HG03439 (cell line): ENCODE data around the gene C1S.
"Not testable (repeated sequence)": the region's sequence is repeated elsewhere in the genome, so short reads cannot be mapped to it uniquely, and the experiment has no call there.

ENCODE experiments used
- ATAC-seq: cut with Tn5 transposase; IDR thresholded peaks from one replicate; pipeline ENCODE4 v1.9.1; 2021; ENCODE audit warnings: mild to moderate bottlenecking, moderate library complexity; ENCODE audit not compliant: unreplicated experiment

Gene C1S

DNA sequence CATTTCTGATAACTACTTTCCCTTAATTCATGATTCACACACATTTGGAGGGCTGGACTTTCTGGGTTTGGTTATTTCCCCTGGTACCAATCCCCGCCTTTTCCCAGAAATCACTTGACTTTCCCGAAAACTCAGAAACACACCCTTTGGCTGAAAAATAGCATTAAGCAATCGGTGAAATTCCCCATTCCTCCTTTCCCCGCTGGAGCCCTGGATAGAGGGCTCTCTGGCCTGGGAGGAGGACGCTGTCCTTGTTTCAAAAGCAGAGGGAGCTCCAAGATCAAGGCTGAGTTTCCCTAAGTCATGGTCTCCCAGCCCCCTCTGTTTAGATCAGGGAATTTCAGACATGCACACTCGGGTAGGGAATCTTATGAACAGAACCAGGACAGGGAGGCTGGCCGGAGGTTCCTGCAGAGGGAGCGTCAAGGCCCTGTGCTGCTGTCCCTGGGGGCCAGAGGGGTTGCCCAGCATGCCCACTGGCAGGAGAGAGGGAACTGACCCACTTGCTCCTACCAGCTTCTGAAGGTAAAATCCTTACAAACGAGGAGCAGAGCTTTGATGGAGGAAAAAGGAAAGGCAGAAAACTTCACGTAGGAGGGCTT lies at the start of gene C1S:
C1S (plus strand) TSS at position 366 of the 602 bp plus-strand sequence. CDS start 1,195 bp downstream, outside the sequence.
- no peak for ATAC-seq

DNA sequence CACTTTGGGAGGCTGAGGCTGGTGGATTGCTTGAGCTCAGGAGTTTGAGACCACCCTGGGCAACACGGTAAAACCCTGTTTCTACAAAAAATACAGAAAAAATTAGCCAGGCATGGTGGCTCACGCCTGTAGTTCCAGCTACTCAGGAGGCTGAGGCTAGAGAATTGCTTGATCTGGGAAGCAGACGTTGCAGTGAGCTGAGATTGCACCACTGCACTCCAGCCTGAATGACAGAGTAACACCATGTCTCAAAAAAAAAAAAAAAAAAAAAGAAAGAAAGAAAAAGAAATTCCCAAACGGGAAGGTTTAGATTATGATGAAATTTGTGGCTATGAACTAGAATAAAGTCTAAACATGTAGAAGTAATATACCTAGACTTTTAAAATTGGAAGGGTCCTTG lies 49.1 kb upstream of the C1S start:
- not testable (repeated sequence) for ATAC-seq

DNA sequence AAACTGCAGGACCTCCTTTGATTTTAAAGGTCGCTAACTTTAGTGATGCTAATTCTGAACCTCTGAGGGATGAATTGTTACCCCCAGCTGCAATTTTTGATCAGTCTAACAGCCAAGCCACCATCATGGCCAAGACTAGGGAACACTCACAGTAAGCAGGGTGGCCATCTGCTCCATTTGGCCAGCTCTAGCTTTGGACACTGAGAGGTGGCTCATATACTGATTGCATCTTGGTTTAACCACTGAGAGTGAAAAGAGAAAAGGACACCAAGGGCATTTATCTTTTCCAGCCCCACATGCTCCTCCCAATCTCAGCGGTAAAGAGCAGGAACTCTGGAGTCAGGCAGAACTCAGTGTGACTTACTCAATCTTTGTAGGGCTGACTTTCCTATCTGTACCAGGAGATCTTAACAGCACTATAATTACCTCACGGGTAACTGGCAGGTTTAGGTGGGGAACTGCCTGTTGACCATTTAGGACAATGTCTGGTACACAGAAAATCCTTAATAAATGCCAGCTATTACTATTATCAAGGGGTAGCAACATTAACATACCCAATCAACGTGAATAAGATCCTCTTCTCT lies 48.4 kb upstream of the C1S start:
- no peak for ATAC-seq

DNA sequence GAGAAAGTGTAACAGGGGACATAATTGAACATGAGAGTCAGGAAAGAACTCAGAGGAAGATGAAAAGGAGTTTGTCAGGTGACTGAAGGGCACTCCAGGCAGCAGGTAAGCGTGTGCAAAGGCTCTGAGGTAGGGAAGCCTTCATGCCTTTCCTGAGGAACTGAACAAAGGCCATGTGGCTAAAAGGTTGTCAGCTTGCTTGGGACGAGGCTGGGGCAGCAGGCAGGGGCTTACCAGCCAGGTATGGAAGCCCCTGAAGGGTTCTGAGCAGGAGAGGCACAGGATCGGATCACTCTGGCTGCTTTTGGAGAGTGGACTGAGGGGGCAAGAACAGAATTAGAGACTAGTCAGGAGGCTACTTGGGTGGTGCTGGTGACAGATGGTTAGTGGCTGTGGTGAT lies 47.4 kb upstream of the C1S start:
- ATAC-seq, result no peak

DNA sequence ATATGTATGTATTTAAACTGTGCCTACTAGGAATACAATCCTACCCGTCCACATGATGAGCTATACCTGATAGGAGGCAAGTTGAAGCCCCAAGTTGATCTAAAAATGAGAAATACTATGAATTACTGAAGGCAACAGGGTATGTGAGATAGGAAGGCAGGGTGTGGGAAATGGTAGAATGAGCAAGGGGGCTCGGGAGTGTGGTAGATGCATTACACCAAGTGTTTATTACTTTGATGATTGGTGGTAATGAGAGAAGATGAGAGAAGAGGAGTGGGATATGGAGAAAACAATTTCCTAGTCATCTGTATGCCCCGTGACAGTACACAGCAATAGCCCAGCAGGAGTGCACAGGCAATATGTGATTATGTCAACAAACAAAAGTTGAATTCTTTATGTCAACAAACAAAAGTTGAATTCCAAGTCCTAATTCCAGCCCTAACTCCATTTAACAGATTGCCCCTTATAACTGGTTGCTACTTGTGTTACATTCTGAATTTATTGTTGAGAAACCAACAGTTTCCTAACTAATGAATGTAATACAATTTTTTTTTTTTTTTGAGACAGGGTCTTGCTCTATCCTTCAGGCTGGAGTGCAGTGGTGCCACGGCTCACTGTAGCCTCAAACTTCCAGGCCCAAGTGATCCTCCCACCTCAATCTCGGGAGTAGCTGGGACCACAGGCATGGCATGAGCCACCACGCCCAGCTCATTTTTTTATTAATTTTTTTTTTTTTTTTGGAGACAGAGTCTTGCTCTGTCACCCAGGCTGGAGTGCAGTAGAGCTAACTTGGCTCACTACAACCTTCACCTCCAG lies 44.8 kb upstream of the C1S start:
- no peak for ATAC-seq

DNA sequence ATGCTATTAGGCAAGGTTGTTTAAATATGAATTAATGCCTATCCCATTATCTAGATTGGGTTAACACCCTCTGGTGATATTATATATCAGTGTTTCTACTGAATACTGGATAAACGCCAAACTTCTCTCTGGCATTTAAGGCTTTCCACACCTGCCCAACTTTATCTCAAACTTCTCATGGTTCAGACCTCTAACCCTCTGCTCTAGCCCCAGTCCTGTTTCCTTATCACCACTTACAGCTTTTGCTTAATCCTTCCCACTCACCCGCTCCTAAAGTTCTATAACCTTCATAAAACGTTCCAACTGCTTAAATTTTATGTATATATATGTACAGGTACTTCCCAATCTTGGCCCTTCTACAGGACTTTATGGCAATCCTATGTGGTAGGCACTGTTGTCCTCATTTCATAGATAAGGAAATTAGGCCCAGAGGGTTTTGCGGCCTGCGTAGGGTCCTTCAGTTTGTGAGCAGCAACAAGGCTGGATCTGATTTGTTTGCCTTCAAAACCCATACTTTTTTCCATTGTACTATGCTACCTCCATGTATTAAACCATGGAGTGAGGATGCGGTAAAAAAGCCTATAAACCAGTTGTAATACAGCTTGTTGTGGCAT lies 43.5 kb upstream of the C1S start:
- ATAC-seq, result no peak

DNA sequence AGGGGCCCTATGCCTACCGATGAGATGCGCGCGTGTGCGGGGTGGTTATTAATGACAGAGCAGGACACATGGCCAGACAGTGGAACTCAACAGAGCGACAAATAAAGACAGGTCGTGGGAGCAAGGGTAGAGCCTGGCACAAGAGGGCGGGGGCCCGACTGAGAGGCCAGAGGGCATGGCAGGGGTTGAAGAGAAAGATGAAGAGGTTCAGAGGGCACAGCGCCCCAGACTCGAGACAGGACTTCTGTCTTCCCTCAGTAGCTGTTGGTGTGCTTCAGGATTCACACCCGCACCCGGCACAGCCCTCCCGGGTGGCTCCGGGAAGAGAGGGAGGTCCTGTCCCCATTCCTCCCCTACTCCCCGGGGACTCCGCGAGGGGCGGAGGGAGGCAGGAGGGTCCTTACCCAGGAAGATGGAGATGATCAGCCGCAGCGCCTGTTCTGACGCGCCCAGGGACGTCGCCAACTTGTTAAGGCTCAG lies 42.6 kb upstream of the C1S start:
- ATAC-seq, result peak; percentile 9

DNA sequence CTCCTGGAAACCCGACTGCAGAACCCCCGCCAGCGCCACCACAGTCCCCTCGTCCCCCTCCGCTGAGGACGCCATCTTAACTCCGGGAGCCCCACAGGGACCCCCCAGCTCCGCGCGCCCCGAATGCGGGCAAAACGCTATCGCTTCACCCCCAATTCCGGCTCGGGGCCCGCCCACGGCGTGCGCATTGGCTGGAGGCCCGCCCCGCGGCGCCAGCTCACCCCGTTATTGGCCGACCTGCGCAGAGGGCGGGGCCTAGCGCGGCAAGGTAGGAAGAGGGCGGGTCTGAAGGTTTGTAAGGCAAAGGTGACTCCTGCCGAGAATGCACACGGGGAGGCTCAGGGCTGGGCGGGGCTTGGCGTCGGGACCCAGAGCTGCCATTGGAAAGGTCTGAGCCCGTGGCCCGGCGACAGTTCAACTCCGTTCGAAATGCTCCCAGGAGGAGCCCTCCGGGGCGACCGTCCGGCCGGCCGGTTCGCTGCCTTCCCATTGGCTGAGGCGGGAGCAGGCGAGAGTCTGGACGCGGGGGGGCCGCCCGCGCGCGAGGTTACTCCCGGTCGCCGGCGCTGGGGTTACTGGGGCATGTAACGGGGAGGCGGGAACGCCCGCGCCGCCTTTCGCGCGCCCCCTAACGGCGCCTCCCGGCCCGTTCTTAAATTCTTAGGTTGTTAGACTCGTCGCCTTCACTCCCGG lies 42.0 kb upstream of the C1S start, which contains the start of gene LPCAT3:
LPCAT3 (minus strand) TSS at position 127 of the 693 bp plus-strand sequence; CDS start at position 75, 52 bp downstream.
- peak; percentile 93 for ATAC-seq

DNA sequence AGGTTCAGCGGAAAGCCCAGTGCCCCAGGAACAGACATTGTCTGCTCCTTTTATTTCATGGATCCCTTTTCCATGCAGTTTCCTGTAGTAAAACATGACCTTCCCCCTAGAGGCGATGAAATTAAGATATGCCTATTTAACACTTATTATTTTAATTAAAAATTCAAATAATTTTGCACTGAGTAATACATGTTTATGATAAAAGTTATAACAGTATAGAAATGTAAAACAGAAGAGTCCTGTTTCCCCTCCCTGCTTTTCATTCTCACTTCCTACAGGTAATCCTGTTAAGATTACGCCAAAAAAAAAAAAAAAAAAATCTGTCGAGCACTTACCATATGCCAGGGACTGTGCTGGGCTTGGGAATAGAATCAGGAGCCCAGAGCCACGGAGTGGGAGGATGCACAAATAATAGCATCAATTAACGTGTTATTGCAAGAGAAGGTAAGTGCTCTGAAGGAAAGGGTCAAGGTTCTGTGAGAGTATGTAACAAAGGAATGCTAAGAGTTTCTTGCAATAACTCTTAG lies 41.4 kb upstream of the C1S start:
- ATAC-seq, result no peak

DNA sequence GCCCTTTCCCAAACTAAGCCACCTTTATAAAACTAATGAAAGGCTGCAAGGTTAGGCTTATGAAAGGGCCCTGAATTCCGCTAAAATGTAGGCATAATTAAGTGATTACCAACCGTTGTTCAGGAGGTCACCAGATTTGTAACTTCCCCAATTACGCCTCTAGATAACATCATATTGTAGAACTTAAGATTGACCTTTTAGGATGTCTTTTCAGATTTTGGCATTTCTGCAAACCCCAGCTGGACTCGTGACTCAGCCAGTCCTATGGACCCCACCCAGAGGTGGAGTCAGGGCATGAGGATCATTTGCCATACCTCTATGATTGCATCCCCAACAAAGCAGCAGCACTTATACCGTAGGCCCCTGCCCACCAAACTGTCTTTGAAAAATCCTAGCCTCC lies 38.6 kb upstream of the C1S start:
- no peak for ATAC-seq

DNA sequence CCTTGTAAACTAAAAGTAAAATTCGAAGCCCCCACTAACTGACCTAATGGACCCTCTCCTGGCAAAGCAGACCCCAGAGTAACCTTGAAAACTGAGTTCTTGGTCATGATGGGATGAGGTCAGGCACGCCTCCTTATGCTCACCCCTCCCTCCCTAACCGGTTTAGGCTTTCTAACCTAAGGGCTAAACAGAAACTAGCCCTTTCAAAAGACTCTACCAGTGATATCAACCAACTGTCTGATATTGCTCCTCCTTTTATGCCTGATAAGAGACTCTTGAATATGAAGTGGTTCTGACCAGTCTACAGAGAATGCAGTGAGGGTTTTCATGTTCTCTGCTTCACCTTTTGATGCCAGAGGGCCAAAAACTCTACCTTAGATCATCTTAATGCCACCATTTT lies 37.4 kb upstream of the C1S start:
- no peak for ATAC-seq

DNA sequence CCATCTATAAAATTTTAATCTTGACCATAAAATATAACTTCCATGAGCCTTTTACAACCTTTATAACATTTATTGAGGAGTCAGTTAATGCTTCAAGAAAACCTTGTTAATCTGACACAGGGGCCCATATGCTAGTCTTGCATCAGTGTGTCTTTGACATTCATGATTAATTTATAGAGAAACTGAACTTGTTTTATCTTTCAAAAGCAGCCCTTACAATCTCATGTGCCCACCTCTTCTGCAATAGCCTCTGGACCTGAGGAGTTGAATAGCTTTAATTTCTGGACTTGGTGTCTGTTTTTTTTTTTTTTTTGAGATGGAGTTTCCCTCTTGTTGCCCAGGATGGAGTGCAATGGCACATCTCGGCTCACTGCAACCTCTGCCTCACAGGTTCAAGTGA lies 33.7 kb upstream of the C1S start:
- no peak for ATAC-seq

DNA sequence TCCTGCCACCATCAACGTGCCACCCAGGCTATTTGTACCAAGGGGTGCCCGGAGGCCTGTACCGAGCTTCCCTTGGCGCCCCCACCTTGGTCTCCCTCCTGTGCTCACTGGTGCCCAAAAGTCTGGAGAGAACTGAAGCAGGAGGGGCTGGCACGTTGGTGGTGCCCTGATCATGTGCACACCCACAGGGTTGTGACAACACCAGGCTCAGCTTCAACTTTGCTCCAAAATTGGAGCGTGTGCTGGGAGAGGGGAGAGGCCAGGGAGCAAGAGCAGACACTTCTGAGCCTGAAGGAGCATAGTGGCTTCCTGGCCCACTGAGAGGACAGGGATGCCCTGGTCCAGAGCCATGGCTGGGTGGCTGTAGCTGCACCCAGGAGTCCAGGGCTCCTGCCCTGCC lies 29.2 kb upstream of the C1S start:
- ATAC-seq, result no peak

DNA sequence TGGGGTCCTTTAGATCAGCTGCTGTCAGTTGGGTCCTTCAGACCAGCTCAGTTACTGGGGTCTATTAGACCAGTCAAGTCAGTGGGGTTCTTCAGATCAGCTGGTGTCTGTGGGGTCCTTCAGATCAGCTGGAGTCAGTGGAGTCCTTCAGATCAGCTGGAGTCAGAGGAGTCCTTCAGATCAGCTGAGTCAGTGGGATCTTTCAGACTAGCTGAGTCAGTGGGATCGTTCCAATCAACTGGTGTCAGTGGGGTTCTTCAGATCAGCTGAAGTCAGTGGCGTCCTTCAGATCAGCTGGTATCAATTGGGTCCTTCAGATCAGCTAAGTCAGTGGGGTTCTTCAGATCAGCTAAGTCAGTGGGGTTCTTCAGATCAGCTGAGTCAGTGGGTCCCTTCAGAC lies 27.5 kb upstream of the C1S start:
- ATAC-seq, result no peak

DNA sequence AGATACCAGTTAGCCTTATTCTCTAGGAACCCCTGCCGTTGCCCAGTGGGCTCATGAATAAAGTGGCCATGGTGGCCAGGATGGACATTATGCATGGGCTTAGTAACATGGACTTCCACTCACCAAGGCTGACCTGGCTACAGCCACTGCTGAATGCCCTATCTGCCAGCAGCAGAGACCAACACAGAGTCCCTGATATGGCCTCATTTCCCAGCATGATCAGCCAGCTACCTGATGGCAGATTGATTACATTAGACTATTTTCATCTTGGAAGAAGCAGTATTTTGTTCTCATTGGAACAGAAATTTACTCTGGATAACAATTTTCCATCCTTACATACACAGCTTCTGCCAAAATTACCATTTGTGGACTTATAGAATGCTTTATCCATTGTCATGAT lies 26.1 kb upstream of the C1S start:
- no peak for ATAC-seq

DNA sequence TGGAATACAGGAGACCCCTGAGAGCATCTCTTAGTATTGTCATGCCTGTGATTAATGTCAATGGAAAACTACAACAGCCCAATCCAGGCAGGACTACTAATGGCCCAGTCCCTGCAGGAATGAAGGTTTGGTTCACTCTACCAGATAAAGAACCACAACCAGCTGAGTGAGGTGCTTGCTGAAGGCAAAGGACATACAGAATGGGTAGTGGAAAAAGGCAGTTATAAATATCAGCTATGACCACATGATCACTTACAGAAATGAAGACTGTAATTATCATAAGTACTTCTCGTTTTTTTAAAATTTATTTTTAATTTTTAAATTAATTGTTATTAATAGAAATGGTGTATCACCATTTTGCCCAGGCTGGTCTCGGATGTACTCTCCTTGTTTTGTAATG lies 25.1 kb upstream of the C1S start:
- ATAC-seq, result no peak

DNA sequence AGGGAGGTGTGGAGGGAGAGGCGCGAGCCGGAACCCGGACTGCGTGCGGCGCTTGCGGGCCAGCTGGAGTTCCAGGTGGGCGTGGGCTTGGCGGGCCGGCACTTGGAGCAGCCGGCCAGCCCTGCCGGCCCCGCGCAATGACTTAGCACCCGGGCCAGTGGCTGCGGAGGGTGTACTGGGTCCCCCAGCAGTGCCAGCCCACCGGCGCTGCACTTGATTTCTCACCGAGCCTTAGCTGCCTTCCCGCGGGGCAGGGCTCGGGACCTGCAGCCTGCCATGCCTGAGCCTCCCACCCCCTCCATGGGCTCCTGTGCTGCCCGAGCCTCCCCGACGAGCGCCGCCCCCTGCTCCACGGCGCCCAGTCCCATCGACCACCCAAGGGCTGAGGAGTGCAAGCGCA lies 23.1 kb upstream of the C1S start:
- ATAC-seq, result not testable (repeated sequence)

DNA sequence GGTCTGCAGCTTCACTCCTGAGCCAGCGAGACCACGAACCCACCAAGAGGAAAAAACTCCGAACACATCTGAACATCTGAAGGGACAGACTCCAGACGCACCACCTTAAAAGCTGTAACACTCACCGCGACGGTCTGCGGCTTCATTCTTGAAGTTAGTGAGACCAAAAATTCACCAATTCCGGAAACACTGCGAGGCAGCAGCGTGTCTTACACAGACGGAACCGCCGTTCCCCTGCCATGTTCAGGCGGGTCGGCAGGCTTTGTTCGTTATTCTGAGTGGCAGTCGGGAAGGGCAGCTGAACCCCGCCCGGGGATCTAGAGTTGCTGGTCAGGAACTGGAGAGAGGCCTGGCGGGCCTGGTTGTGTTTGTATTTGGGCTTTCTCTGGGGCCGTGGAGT lies 21.9 kb upstream of the C1S start:
- no peak for ATAC-seq

DNA sequence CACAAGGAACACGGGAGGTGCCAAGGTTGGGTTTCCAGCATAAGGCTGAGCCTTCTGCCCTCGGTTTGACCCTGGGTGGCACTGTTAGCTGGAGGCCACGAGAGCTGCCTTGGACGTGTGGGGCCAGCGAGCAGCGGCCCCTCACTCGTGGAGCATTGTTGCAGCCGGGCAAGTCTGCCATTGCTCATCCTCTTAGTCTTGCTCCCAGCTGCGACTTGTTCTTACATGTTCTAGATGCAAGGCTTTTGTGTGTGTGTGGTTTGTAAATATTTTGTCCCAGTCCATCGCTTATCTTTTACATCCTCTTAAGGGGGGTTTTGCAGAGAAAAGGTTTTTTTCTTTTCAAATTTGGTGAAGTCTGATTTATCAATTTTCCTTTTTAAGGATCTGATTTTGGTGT lies 21.1 kb upstream of the C1S start:
- no peak for ATAC-seq

DNA sequence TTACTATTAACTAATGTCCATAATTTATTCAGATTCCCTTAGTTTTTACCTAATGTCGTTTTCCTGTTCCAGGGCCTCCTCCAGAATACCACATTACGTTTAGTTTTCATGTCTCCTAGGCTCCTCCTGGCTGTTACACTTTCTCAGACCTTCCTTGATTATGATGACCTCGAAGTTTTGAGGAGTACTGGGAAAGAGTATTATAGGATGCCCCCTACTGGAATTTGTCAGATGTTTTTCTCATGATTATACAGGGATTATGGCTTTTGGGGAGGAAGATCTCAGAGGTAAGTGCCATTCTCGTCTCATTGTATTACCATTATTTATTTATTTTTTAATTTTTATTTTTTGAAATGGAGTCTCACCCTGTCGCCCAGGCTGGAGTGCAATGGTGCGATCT lies 17.7 kb upstream of the C1S start:
- ATAC-seq, result no peak

DNA sequence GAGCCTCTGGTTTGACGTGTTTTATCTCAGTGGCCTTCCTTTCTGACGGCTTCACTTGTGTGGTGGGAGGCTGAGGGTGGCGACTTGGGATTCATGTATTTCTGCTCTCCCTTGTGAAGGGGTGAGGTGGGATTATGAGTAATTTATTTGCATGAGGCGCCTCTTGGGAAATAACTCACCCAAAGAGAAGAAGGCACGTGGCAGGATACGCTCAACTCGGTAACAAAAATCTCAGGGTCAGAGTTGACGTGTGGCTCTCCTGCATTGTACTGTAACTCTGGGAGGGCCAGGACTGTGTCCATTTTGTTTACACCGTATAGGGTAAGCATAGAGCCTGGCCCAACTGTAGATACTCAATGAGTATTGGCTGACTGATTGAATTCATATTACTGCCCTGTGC lies 14.6 kb upstream of the C1S start:
- no peak for ATAC-seq
